Esophagus muscularis mucosa (tissue), 4 donors: Measurements from ENCODE around the gene FKRP. TPM values are rescaled to one million over a fixed set of nuclear protein-coding genes. Genes with fewer than 3 reads are reported as not detected.

Experiments used
- DNase-seq: peaks from one replicate; pipeline ENCODE4 v3.0.0-alpha.2; 2017; ENCODE audit errors: extremely low spot score
- H3K27ac ChIP-seq, 4 donors: fragments of 200-600 bp; sonication (generic); replicated peaks in 1 of 4; 1 replicate in 3 of 4; 2 replicates in 1 of 4; pipeline ENCODE4 v1.5.1; 2016 to 2019; ENCODE audit warnings: mild to moderate bottlenecking in 1 of 4
- H3K27me3 ChIP-seq, 4 donors: fragments of 200-600 bp; sonication (generic); one replicate each; pipeline versions ENCODE4 v1.5.1 to v1.6.0; 2016 to 2019
- H3K36me3 ChIP-seq, 4 donors: fragments of 200-600 bp; sonication (generic); one replicate each; pipeline ENCODE4 v1.5.1; 2016 to 2019
- H3K4me1 ChIP-seq, 4 donors: fragments of 200-600 bp; sonication (generic); one replicate each; pipeline ENCODE4 v1.5.1; 2016 to 2019
- H3K4me3 ChIP-seq, 4 donors: fragments of 200-600 bp; sonication (generic); 1 replicate in 2 of 4; 2 replicates in 2 of 4; pipeline ENCODE4 v1.5.1; 2016 to 2019; ENCODE audit warnings: mild to moderate bottlenecking in 4 of 4, moderate library complexity in 1 of 4
- H3K9me3 ChIP-seq, 4 donors: fragments of 200-600 bp; sonication (generic); 1 replicate in 3 of 4; 2 replicates in 1 of 4; pipeline ENCODE4 v1.5.1; 2016 to 2019
- EP300 ChIP-seq: sonication (generic); formaldehyde crosslinking; IDR thresholded peaks from one replicate; pipeline ENCODE4 v1.6.1; 2017; ENCODE audit warnings: antibody characterized with exemption
- POLR2A ChIP-seq: fragments of 450-650 bp; IDR thresholded peaks from one replicate; pipeline ENCODE4 v1.6.1; 2017; ENCODE audit warnings: antibody characterized with exemption, moderate library complexity, mild to moderate bottlenecking, low read depth
- POLR2AphosphoS5 ChIP-seq, 2 donors: sonication (generic); formaldehyde crosslinking; IDR thresholded peaks; one replicate each; pipeline ENCODE4 v1.6.1; 2017; ENCODE audit warnings: antibody characterized with exemption in 2 of 2
- WGBS: methylation state at CpG from one replicate; pipeline ENCODE4 v1.1.5; 2018; 5-methylcytosine and 5-hydroxymethylcytosine counted together
- intact Hi-C: fragments of 100-400 bp; cut with DNase I; formaldehyde crosslinking; loops from one replicate; pipeline ENCODE4 v1.15.1; 2023
- total RNA-seq, 4 donors: library from RNA; depleted of rRNA; stranded (reverse); fragments of >200 nt; gene quantifications; one replicate each; pipeline versions ENCODE4 v1.1.0 to v1.2.1, GENCODE V29; 2016
- TF ChIP-seq, protein P1 (sequence below), 3 experiments: fragments of 200-600 bp in 2 of 3; fragments of 450-650 bp in 1 of 3; sonication (generic) in 2 of 3; IDR thresholded peaks; one replicate each; pipeline ENCODE4 v1.5.1; 2017 to 2019; ENCODE audit warnings: antibody characterized with exemption in 3 of 3, mild to moderate bottlenecking in 2 of 3, moderate library complexity in 1 of 3

The FKRP gene
- total RNA-seq, 4 donors from 2014 or later: 22.4 to 30.3 (median 26.5) TPM

DNA sequence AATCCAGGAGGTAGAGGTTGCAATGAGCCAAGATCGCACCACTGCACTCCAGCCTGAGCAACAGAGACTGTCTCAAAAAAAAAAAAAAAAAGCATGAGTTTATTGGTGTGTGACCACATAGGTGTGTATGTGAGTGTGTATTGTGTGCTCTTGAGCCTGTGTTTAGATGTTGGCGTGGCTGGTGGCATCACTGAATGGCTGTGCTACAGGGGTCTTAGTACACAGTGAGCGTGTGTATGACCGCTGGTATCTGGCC is 40.1 kb downstream of the FKRP start:
- Histone ChIP-seq H3K4me3 (peak overlapping the region; percentile 70 to 90 (median 84)), H3K27ac (peak overlapping the region; percentile 78 to 93 (median 84)), H3K4me1 (peaks cover 44 to 71% (median 60%) of the 10 kb centered on the region in 4 donors), H3K9me3 (no peaks in the 10 kb centered on the region), H3K36me3 (peaks cover 20 to 36% (median 27%) of the 10 kb centered on the region in 4 donors), H3K27me3 (peaks cover 0 to 4% (median 0%) of the 10 kb centered on the region in 4 donors)
- WGBS: 64% methylated on average over 4 of the region's 4 CpGs
- no peak for DNase-seq
- intact Hi-C loops: no loop called here
- TF ChIP-seq EP300: no peak
- TF ChIP-seq POLR2AphosphoS5 (IDR thresholded peaks at IDR 0.05): no peak
- TF ChIP-seq, protein P1, sequence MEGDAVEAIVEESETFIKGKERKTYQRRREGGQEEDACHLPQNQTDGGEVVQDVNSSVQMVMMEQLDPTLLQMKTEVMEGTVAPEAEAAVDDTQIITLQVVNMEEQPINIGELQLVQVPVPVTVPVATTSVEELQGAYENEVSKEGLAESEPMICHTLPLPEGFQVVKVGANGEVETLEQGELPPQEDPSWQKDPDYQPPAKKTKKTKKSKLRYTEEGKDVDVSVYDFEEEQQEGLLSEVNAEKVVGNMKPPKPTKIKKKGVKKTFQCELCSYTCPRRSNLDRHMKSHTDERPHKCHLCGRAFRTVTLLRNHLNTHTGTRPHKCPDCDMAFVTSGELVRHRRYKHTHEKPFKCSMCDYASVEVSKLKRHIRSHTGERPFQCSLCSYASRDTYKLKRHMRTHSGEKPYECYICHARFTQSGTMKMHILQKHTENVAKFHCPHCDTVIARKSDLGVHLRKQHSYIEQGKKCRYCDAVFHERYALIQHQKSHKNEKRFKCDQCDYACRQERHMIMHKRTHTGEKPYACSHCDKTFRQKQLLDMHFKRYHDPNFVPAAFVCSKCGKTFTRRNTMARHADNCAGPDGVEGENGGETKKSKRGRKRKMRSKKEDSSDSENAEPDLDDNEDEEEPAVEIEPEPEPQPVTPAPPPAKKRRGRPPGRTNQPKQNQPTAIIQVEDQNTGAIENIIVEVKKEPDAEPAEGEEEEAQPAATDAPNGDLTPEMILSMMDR (IDR thresholded peaks at IDR 0.05): no peak
- no peak for TF ChIP-seq POLR2A

DNA sequence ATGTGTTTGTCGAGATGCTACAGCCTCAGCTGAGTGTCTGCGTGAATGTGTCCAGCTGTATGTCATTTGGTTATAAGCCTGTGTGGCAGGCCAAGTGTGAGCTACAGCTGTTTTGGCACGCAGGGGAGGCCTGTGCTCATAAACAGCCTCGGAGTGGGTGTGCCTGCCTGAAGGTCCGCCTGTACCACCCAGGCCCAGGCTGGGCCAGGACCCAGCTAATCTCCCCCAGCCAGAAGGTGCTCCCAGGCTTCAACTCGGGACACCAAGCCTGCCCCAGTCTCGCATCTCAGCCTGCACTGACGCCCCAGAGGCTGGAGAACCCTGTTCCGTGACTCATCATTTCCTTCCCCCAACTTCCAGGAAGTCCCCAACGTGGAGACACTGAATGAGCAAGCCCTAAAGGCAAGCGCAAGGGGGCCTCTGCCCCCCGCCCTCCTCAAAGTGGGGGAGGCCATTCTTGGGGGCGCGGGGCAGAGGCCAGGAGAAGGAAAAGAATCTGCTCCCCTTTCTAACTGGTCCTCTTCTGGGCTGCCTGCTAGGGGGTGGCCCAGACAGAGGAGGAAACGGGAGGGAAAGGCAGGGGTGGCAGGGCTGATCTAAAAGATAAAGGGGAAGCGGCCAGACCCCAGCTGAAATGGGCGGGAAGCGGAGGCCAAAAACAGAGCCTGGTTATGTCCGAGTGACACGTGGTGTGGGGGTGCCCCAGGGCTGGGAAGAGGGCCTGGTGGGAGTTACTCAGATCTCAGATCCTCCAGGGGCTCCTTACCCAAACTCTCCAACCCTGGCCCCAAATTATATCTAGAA is 40.6 kb downstream of the FKRP start:
- H3K9me3 ChIP-seq: no peaks in the 10 kb centered on the region
- peak; percentile 94 for DNase-seq
- intact Hi-C loops: no loop called here
- H3K36me3 ChIP-seq: peaks cover 18 to 32% (median 24%) of the 10 kb centered on the region in 4 donors
- TF ChIP-seq POLR2AphosphoS5 (IDR thresholded peaks at IDR 0.05) (peak; percentile 60 to 74), POLR2A (no peak)
- H3K4me3 ChIP-seq: peak overlapping the region; percentile 70 to 90 (median 84)
- peaks cover 0 to 4% (median 0%) of the 10 kb centered on the region in 4 donors for H3K27me3 ChIP-seq
- peaks cover 44 to 71% (median 58%) of the 10 kb centered on the region in 4 donors for H3K4me1 ChIP-seq
- WGBS: 52% methylated on average over 16 of the region's 20 CpGs
- peak overlapping the region; percentile 78 to 93 (median 84) for H3K27ac ChIP-seq

DNA sequence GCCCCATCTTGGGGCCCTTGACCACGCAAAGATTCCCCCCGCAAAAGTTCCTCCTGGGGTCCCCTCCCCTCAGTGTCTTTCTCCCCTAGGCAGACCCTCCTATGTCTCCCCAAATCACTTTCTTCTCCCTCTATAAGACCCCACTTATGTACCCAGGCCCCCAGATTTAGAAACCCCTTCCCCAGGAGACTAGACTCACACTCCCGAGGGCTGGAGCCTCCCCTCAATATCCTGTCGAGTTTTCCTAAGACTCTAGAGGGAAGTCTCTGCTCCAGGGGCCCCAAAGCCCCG is 41.1 kb downstream of the FKRP start:
- no peaks in the 10 kb centered on the region for H3K9me3 ChIP-seq
- peak overlapping the region; percentile 70 to 90 (median 84) for H3K4me3 ChIP-seq
- H3K36me3 ChIP-seq: peaks cover 14 to 27% (median 18%) of the 10 kb centered on the region in 4 donors
- no peak for TF ChIP-seq POLR2A
- TF ChIP-seq, protein P1 (IDR thresholded peaks at IDR 0.05): no peak
- no peak for TF ChIP-seq EP300
- TF ChIP-seq POLR2AphosphoS5 (IDR thresholded peaks at IDR 0.05): no peak
- DNase-seq: no peak
- H3K27me3 ChIP-seq: peaks cover 0 to 4% (median 0%) of the 10 kb centered on the region in 4 donors
- peaks cover 44 to 71% (median 58%) of the 10 kb centered on the region in 4 donors for H3K4me1 ChIP-seq
- peak overlapping the region; percentile 78 to 93 (median 84) for H3K27ac ChIP-seq
- 34% methylated on average over 4 of the region's 5 CpGs for WGBS
- intact Hi-C loops: no loop called here

DNA sequence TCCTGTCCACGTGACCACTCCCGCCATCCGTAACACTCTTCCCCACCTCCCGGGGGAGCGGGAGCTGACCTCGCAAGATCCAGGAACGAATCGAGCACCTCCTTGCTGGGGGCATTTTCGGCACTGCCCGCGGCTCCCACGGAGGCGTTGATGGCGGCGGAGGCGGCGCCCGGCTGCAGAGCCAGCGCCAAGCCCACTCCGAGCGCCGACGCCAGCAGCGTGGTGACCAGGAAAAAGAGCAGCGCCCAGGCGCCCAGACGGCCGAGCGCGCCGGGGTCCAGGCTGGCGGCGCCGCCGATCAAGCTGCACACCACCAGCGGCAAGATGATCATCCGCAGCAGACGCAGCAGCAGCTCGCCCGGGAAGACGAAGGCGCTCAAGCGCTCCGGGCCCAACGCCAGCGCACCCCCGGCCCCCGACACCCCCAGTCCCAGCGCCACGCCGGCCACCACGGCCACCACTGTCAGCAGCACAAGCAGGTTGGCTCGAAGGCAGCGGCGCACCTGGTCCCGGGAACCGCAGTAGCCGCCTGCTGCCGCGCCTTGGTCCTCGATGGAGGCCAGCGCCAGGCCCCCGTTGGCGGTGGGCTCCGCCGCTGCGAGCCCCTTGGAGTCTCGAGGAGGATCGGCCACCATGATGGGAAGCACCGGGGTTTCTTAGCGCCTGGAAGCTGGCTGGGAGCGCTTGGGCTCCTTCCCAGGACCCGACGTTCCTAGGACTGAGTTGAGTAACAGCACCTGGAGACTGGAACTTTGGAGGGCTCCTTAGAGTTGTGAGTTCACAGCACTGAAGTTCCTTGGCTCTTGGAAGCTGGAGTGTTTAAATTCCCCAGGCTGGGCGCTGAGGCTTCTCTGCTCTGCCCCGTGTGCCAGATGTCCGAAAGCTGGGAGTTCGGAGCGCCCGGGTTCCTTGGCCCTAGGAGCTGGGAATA is 41.7 kb downstream of the FKRP start:
- peaks cover 44 to 66% (median 58%) of the 10 kb centered on the region in 4 donors for H3K4me1 ChIP-seq
- intact Hi-C loops: no loop called here
- WGBS: 0% methylated on average over 24 of the region's 80 CpGs
- H3K27ac ChIP-seq: peak overlapping the region; percentile 78 to 93 (median 84)
- DNase-seq: peak; percentile 93
- H3K36me3 ChIP-seq: peaks cover 9 to 21% (median 12%) of the 10 kb centered on the region in 4 donors
- peak overlapping the region; percentile 70 to 90 (median 84) for H3K4me3 ChIP-seq
- H3K9me3 ChIP-seq: no peaks in the 10 kb centered on the region
- TF ChIP-seq POLR2AphosphoS5 (IDR thresholded peaks at IDR 0.05) (peak in 1 of 2 donors; percentile 46), EP300 (no peak)
- H3K27me3 ChIP-seq: peaks cover 0 to 4% (median 0%) of the 10 kb centered on the region in 4 donors

DNA sequence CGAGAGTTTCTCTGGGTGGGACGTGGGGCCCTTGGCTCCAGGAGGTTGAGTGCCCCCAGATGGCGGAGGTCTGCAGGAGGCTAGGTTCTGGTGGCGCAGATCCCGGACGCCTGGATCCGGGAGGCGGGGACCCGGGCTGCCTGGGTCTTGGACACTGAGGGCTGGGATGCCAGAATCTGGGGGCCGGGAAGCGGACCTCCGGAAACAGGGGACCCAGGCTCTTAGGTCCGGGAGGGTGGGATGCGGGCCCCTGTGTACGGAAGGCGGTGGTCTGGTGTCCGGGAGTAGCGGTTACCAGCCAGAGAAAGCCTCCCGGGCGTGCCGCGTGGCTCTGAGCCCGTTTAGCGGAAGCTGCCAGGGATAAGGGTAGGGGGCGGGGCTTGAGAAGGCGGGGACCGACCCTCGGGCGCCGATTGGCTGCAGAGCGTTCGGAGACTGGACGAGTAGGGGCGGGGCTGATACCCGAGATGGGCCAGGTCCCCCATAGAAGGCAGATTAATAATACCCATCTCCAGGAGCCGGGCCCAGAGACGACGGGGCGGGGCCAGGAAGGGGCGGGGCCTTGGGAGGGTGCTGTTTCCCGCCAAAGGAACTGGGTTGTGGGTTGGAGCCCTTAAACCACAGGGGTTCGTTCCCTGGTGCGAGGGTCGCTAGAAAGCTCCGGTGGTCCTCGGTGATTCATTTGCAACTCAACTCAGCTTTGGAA is 42.6 kb downstream of the FKRP start, which contains the start of gene SLC1A5:
Gene SLC1A5, minus strand, starts transcription at position 333 of the 706 bp plus-strand sequence. CDS start 629 bp downstream, outside the sequence.
- Histone ChIP-seq H3K4me3 (peak within 1 kb of the TSS; percentile 70 to 90 (median 84)), H3K9me3 (no peaks in the 10 kb centered on the region), H3K27ac (peak within 1 kb of the TSS; percentile 78 to 93 (median 84)), H3K4me1 (peaks cover 44 to 58% (median 57%) of the 10 kb centered on the region in 4 donors), H3K36me3 (peaks cover under 1 to 12% (median 6%) of the 10 kb centered on the region in 4 donors), H3K27me3 (peaks cover 0 to 4% (median 0%) of the 10 kb centered on the region in 4 donors)
- intact Hi-C loops: no loop called here
- WGBS: 3% methylated on average over 35 of the region's 46 CpGs
- TF ChIP-seq POLR2AphosphoS5 (IDR thresholded peaks at IDR 0.05): peak; percentile 92 to 99
- TF ChIP-seq POLR2A: peak; percentile 81
- TF ChIP-seq, protein P1 (IDR thresholded peaks at IDR 0.05): no peak
- TF ChIP-seq EP300: no peak
- peak; percentile 99 for DNase-seq
